Measurements from ENCODE around the gene TUBGCP5. TPM values are rescaled to one million over a fixed set of nuclear protein-coding genes. Genes with fewer than 3 reads are reported as not detected.

The TUBGCP5 gene
- total RNA-seq, 1 experiment from 2014 or later, result 31.8 TPM

DNA sequence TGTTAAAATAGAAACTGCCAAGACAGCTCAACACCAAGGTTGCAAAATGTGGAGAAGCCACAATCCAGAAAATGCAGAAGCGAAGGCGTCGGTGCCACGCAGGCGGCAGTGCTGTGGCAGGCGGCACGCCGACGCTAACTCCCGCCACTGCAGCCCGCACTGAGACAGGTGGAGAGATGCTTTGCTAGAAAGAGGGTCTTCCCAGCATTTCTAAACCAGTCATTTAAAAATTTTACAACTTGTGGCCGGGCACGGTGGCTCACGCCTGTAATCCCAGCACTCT, 82.5 kb downstream of the TUBGCP5 start:
- Histone ChIP-seq H3K4me3 (ENCODE audit: low read depth, low read length, poor library complexity, severe bottlenecking) (no peak overlapping the region), H3K36me3 (ENCODE audit: insufficient read depth, low read length, poor library complexity, severe bottlenecking) (no peaks in the 10 kb centered on the region), H3K4me1 (ENCODE audit: insufficient read depth, low read length, poor library complexity, severe bottlenecking) (peaks cover 12% of the 10 kb centered on the region), H3K27me3 (replicated peaks; ENCODE audit: insufficient read depth, low read depth, low read length, poor library complexity) (no peaks in the 10 kb centered on the region), H3K27ac (ENCODE audit: low read depth, low read length, poor library complexity, severe bottlenecking) (no peak overlapping the region), H3K9me3 (ENCODE audit: low read depth, low read length, poor library complexity, severe bottlenecking) (no peaks in the 10 kb centered on the region)
- TF ChIP-seq, protein P1, sequence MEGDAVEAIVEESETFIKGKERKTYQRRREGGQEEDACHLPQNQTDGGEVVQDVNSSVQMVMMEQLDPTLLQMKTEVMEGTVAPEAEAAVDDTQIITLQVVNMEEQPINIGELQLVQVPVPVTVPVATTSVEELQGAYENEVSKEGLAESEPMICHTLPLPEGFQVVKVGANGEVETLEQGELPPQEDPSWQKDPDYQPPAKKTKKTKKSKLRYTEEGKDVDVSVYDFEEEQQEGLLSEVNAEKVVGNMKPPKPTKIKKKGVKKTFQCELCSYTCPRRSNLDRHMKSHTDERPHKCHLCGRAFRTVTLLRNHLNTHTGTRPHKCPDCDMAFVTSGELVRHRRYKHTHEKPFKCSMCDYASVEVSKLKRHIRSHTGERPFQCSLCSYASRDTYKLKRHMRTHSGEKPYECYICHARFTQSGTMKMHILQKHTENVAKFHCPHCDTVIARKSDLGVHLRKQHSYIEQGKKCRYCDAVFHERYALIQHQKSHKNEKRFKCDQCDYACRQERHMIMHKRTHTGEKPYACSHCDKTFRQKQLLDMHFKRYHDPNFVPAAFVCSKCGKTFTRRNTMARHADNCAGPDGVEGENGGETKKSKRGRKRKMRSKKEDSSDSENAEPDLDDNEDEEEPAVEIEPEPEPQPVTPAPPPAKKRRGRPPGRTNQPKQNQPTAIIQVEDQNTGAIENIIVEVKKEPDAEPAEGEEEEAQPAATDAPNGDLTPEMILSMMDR (conservative IDR thresholded peaks at IDR 0.05; ENCODE audit: low read depth, low read length), result no peak
- TF ChIP-seq EZH2 (IDR thresholded peaks at IDR 0.05; ENCODE audit: borderline replicate concordance, low read depth, low read length, poor library complexity, severe bottlenecking), result no peak
- ChIA-PET CTCF (no interaction called here), POLR2A (ENCODE audit: low non-redundant PET) (no interaction called here)
- no peak for DNase-seq (ENCODE audit: low spot score)
- intact Hi-C loops (cut with micrococcal nuclease; ENCODE audit: unreplicated experiment), result no loop called here
- no TSS peak for BruUV-seq (replicated peaks)

DNA sequence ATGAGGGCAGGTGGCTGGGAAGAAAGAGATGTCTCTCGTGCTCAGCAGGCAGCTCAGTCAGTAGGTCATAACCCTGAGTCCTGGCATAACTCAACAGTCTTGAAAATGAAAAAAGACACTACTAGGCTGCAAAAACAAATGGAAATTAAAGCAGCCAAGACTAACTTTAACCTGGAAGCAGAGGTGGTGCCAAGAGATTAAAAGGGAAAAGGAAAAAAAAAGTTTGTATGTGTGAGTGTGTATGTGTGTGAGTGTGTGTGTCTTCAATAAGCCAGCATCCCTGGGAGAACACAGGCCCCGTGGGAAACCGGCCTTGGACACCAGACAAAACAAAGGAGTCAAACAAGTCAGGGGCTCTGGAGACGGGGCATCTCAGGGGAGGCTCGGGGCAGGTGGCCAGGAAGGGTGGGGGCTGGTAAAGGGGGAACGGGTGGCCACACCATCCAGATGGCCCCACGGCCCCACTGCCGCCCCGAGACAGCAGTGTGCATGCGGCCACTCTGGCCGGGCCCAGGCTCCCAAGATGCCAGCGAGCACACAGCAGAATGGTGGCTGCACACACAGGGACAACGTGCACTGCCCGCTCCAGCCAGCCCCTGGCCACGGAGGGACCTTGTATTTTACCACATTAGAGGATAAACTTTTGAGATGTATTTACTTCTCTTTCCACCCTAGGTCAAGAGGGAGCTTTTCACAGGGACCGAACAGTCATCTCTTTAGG, 83.0 kb downstream of the TUBGCP5 start:
- no peak overlapping the region for H3K4me3 ChIP-seq (ENCODE audit: low read depth, low read length, poor library complexity, severe bottlenecking)
- no TSS peak for BruUV-seq (replicated peaks)
- no peak overlapping the region for H3K27ac ChIP-seq (ENCODE audit: low read depth, low read length, poor library complexity, severe bottlenecking)
- POLR2A ChIA-PET (ENCODE audit: low non-redundant PET), result no interaction called here
- no peaks in the 10 kb centered on the region for H3K9me3 ChIP-seq (ENCODE audit: low read depth, low read length, poor library complexity, severe bottlenecking)
- peaks cover 15% of the 10 kb centered on the region for H3K4me1 ChIP-seq (ENCODE audit: insufficient read depth, low read length, poor library complexity, severe bottlenecking)
- intact Hi-C loops (cut with micrococcal nuclease; ENCODE audit: unreplicated experiment), result no loop called here
- no peak for TF ChIP-seq EZH2 (IDR thresholded peaks at IDR 0.05; ENCODE audit: borderline replicate concordance, low read depth, low read length, poor library complexity, severe bottlenecking)
- TF ChIP-seq, protein P1 (conservative IDR thresholded peaks at IDR 0.05; ENCODE audit: low read depth, low read length), result no peak
- no peak for DNase-seq (ENCODE audit: low spot score)
- CTCF ChIA-PET, result no interaction called here
- H3K36me3 ChIP-seq (ENCODE audit: insufficient read depth, low read length, poor library complexity, severe bottlenecking), result no peaks in the 10 kb centered on the region
- H3K27me3 ChIP-seq (replicated peaks; ENCODE audit: insufficient read depth, low read depth, low read length, poor library complexity), result no peaks in the 10 kb centered on the region

DNA sequence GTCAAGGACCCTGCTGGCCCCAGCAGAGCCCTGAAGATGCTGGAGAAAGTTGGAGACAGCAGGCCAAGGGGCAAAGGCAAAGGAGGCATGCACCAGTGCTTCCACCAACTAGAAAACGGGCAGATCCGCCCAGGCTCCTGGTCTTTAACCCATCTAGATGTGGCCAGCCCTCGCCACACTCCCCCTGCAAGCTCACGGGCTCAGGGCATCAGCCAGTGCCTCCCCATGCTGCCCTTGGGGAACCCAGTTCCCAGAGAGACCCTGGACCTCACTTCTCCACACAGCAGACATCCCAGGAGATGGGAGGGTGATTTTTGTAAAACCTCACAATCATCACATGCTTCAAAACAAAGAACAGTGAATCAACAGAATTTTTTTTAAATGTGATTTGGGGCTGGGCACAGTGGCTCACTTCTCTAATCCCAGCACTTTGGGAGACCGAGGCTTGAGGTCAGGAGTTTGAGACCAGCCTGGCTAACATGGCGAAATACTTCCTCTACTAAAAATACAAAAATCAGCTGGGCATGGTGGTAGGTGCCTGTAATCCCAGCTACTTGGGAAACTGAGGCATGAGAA, 83.7 kb downstream of the TUBGCP5 start:
- intact Hi-C loops (cut with micrococcal nuclease; ENCODE audit: unreplicated experiment), result no loop called here

More for the DNA sequence above, 83.7 kb downstream of the TUBGCP5 start:
- peaks cover 17% of the 10 kb centered on the region for H3K4me1 ChIP-seq (ENCODE audit: insufficient read depth, low read length, poor library complexity, severe bottlenecking)
- no peak overlapping the region for H3K4me3 ChIP-seq (ENCODE audit: low read depth, low read length, poor library complexity, severe bottlenecking)
- no peak for DNase-seq (ENCODE audit: low spot score)
- H3K27ac ChIP-seq (ENCODE audit: low read depth, low read length, poor library complexity, severe bottlenecking), result no peak overlapping the region
- no peaks in the 10 kb centered on the region for H3K27me3 ChIP-seq (replicated peaks; ENCODE audit: insufficient read depth, low read depth, low read length, poor library complexity)
- no peaks in the 10 kb centered on the region for H3K9me3 ChIP-seq (ENCODE audit: low read depth, low read length, poor library complexity, severe bottlenecking)
- ChIA-PET CTCF (no interaction called here), POLR2A (ENCODE audit: low non-redundant PET) (no interaction called here)
- no TSS peak for BruUV-seq (replicated peaks)
- TF ChIP-seq, protein P1 (conservative IDR thresholded peaks at IDR 0.05; ENCODE audit: low read depth, low read length), result no peak
- TF ChIP-seq EZH2 (IDR thresholded peaks at IDR 0.05; ENCODE audit: borderline replicate concordance, low read depth, low read length, poor library complexity, severe bottlenecking), result no peak
- no peaks in the 10 kb centered on the region for H3K36me3 ChIP-seq (ENCODE audit: insufficient read depth, low read length, poor library complexity, severe bottlenecking)
